ENCODE data around the gene HOXC13. TPM values are rescaled to one million over a fixed set of nuclear protein-coding genes. Genes with fewer than 3 reads are reported as not detected.

HOXC13 gene
- total RNA-seq, 4 donors from 2014 or later = not detected

GRCh38 chr12:53947743-53948142, 9.1 kb downstream of the HOXC13 start:
- Histone ChIP-seq H3K27ac (no peak overlapping the region), H3K36me3 (no peaks in the 10 kb centered on the region), H3K27me3 (peaks cover 61% of the 10 kb centered on the region), H3K4me3 (replicated peaks in 1 of 3) (no peak overlapping the region), H3K4me1 (peaks cover 0 to 7% of the 10 kb centered on the region in 2 donors), H3K9me3 (no peaks in the 10 kb centered on the region)
- DNase-seq = no peak
- intact Hi-C loops (cut with DNase I) = no loop called here
- TF ChIP-seq POLR2A (IDR thresholded peaks at IDR 0.05) = no peak
- TF ChIP-seq, protein P1, sequence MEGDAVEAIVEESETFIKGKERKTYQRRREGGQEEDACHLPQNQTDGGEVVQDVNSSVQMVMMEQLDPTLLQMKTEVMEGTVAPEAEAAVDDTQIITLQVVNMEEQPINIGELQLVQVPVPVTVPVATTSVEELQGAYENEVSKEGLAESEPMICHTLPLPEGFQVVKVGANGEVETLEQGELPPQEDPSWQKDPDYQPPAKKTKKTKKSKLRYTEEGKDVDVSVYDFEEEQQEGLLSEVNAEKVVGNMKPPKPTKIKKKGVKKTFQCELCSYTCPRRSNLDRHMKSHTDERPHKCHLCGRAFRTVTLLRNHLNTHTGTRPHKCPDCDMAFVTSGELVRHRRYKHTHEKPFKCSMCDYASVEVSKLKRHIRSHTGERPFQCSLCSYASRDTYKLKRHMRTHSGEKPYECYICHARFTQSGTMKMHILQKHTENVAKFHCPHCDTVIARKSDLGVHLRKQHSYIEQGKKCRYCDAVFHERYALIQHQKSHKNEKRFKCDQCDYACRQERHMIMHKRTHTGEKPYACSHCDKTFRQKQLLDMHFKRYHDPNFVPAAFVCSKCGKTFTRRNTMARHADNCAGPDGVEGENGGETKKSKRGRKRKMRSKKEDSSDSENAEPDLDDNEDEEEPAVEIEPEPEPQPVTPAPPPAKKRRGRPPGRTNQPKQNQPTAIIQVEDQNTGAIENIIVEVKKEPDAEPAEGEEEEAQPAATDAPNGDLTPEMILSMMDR (IDR thresholded peaks at IDR 0.05) = no peak

- no peak overlapping the region for H3K27ac ChIP-seq
- TF ChIP-seq, protein P1 (IDR thresholded peaks at IDR 0.05) = no peak
- no peak for TF ChIP-seq POLR2A (IDR thresholded peaks at IDR 0.05)
- no peaks in the 10 kb centered on the region for H3K9me3 ChIP-seq
- no peaks in the 10 kb centered on the region for H3K36me3 ChIP-seq
- peaks cover 5 to 7% of the 10 kb centered on the region in 2 donors for H3K4me1 ChIP-seq
- WGBS, 2 donors = 39 to 47% methylated on average over 3 to 9 of the region's 9 CpGs
- H3K27me3 ChIP-seq = peaks cover 67% of the 10 kb centered on the region
- intact Hi-C loops (cut with DNase I) = no loop called here
- DNase-seq = no peak
- no peak overlapping the region for H3K4me3 ChIP-seq (replicated peaks in 1 of 3)
Measured at GRCh38 chr12:53948650-53949593, 10.3 kb downstream of the HOXC13 start.

- Histone ChIP-seq H3K27ac (no peak overlapping the region), H3K9me3 (no peaks in the 10 kb centered on the region), H3K4me3 (replicated peaks in 1 of 3) (no peak overlapping the region), H3K27me3 (peaks cover 68% of the 10 kb centered on the region), H3K4me1 (peaks cover 5 to 8% of the 10 kb centered on the region in 2 donors), H3K36me3 (no peaks in the 10 kb centered on the region)
- WGBS, 2 donors = 2 to 5% methylated on average over 23 to 26 of the region's 34 CpGs
- no peak for DNase-seq
- TF ChIP-seq, protein P1 (IDR thresholded peaks at IDR 0.05) = no peak
- TF ChIP-seq POLR2A (IDR thresholded peaks at IDR 0.05) = no peak
- intact Hi-C loops (cut with DNase I) = no loop called here
Measured at GRCh38 chr12:53949631-53950436, 11.2 kb downstream of the HOXC13 start.

DNA sequence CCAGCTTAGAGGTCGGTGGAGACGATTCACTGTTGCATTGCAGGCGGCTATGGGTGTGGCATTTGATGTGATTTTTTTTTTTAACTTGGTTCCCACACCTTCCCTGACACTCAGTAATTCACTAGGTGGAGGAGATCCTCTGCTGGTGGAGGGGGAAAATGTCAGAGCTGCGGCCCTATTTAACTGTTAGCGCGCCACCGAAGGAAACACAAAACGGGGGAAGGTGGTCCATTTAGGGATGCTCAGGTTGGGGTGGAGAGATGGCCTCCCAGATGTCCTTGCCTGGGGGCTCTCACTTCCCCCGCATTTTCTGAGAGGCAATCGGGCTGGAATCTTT, 11.8 kb downstream of the HOXC13 start:
- intact Hi-C loops (cut with DNase I) = no loop called here
- 2 to 5% methylated on average over 10 of the region's 10 CpGs for WGBS, 2 donors
- H3K4me3 ChIP-seq (replicated peaks in 1 of 3) = no peak overlapping the region
- TF ChIP-seq, protein P1 (IDR thresholded peaks at IDR 0.05) = no peak
- no peak for TF ChIP-seq POLR2A (IDR thresholded peaks at IDR 0.05)
- no peaks in the 10 kb centered on the region for H3K36me3 ChIP-seq
- H3K27me3 ChIP-seq = peaks cover 68% of the 10 kb centered on the region
- peaks cover 5 to 13% of the 10 kb centered on the region in 2 donors for H3K4me1 ChIP-seq
- H3K27ac ChIP-seq = no peak overlapping the region
- H3K9me3 ChIP-seq = no peaks in the 10 kb centered on the region
- no peak for DNase-seq
